Smooth muscle cell of the brain vasculature (primary cell): ENCODE data around the gene MOGAT3.
A peak's percentile ranks its signal among the peaks of the same experiment; 100 is the strongest.
"Not testable (repeated sequence)": the region's sequence is repeated elsewhere in the genome, so short reads cannot be mapped to it uniquely, and the experiment has no call there.

Experiments used
- DNase-seq: peaks from one replicate; pipeline ENCODE4 v3.0.0-alpha.2; 2012; ENCODE audit warnings: low read depth, low spot score

The MOGAT3 gene

GRCh38 chr7:101203740-101204738 is 3.2 kb upstream of the MOGAT3 start:
- DNase-seq: not testable (repeated sequence)

- DNase-seq: no peak
Observed at GRCh38 chr7:101202603-101202918, 1.7 kb upstream of the MOGAT3 start.

GRCh38 chr7:101201695-101202602 is 1.1 kb upstream of the MOGAT3 start:
- no peak for DNase-seq

- no peak for DNase-seq
Observed at GRCh38 chr7:101200504-101200861, 353 bp downstream of the MOGAT3 start.

GRCh38 chr7:101199522-101199921 is 1.3 kb downstream of the MOGAT3 start:
- not testable (repeated sequence) for DNase-seq

GRCh38 chr7:101198476-101198875 is 2.4 kb downstream of the MOGAT3 start:
- DNase-seq: no peak

GRCh38 chr7:101197991-101198390 is 2.8 kb downstream of the MOGAT3 start:
- no peak for DNase-seq

- DNase-seq: no peak
Observed at GRCh38 chr7:101195884-101196283, 5.0 kb downstream of the MOGAT3 start.

- no peak for DNase-seq
Observed at GRCh38 chr7:101189109-101189508, 11.7 kb downstream of the MOGAT3 start.

- no peak for DNase-seq
Observed at GRCh38 chr7:101186844-101187428, 13.9 kb downstream of the MOGAT3 start.

- DNase-seq: no peak
Observed at GRCh38 chr7:101186194-101186593, 14.6 kb downstream of the MOGAT3 start.

- DNase-seq: no peak
Observed at GRCh38 chr7:101185258-101185839, 15.5 kb downstream of the MOGAT3 start.

GRCh38 chr7:101180130-101180755 is 20.6 kb downstream of the MOGAT3 start, which contains the start of gene NAT16:
Gene NAT16 (minus strand): TSS chr7:101180293. CDS start chr7:101174807, 5,486 bp downstream.
- DNase-seq: no peak

GRCh38 chr7:101179713-101180112 is 21.1 kb downstream of the MOGAT3 start:
- no peak for DNase-seq

GRCh38 chr7:101179117-101179516 is 21.7 kb downstream of the MOGAT3 start:
- DNase-seq: no peak

GRCh38 chr7:101177644-101178043 is 23.2 kb downstream of the MOGAT3 start:
- DNase-seq: no peak

- DNase-seq: no peak
Observed at GRCh38 chr7:101175664-101176063, 25.2 kb downstream of the MOGAT3 start.

GRCh38 chr7:101174322-101174854 is 26.4 kb downstream of the MOGAT3 start:
- no peak for DNase-seq

GRCh38 chr7:101173752-101174244 is 27.0 kb downstream of the MOGAT3 start:
- DNase-seq: no peak

- DNase-seq: peak; percentile 51
Observed at GRCh38 chr7:101172854-101173751, 27.7 kb downstream of the MOGAT3 start.
